Embryonic facial prominence (tissue), 1 donor: ENCODE data around the gene NF2.

Experiments
- DNase-seq: peaks from one replicate; pipeline ENCODE4 v3.0.0-alpha.2; 2016; ENCODE audit errors: extremely low spot score

The NF2 gene

GRCh38 chr22:29741926-29742325 is 138.5 kb downstream of the NF2 start:
- DNase-seq, result no peak

- no peak for DNase-seq
These were observed 138.9 kb downstream of the NF2 start for GRCh38 chr22:29742326-29742725.

GRCh38 chr22:29744902-29745301 is 141.5 kb downstream of the NF2 start:
- no peak for DNase-seq

- no peak for DNase-seq
These were observed 144.4 kb downstream of the NF2 start for GRCh38 chr22:29747832-29748231.
